Neuronal stem cell (in vitro differentiated cells): ENCODE results near the gene HARS2.

ENCODE experiments used
- DNase-seq: peaks from one replicate; pipeline ENCODE4 v3.0.0-alpha.2; 2013; ENCODE audit warnings: low spot score
- H2AFZ ChIP-seq: one replicate; pipeline ENCODE4 v1.6.1; 2013; ENCODE audit warnings: mild to moderate bottlenecking, low read length, inconsistent platforms
- H2AK5ac ChIP-seq: 2 replicates; pipeline ENCODE4 v1.6.1; 2013; ENCODE audit warnings: low read depth, mild to moderate bottlenecking, inconsistent platforms, low read length, moderate library complexity, mixed read lengths
- H2BK120ac ChIP-seq: 2 replicates; pipeline ENCODE4 v1.6.1; 2013; ENCODE audit warnings: low read depth, mild to moderate bottlenecking, inconsistent platforms, low read length, moderate library complexity, mixed read lengths
- H2BK12ac ChIP-seq: one replicate; pipeline ENCODE4 v1.6.1; 2013; ENCODE audit warnings: low read length, inconsistent platforms
- H2BK15ac ChIP-seq: 2 replicates; pipeline ENCODE4 v1.6.1; 2013; ENCODE audit warnings: mild to moderate bottlenecking, low read length, inconsistent platforms, mixed read lengths
- H2BK5ac ChIP-seq: one replicate; pipeline ENCODE4 v1.6.1; 2013; ENCODE audit warnings: inconsistent platforms, mild to moderate bottlenecking, low read length, moderate library complexity
- H3K14ac ChIP-seq: one replicate; pipeline ENCODE4 v1.6.1; 2013; ENCODE audit warnings: low read length, inconsistent platforms
- H3K18ac ChIP-seq: 2 replicates; pipeline ENCODE4 v1.6.1; 2013; ENCODE audit warnings: low read length, inconsistent platforms
- H3K23ac ChIP-seq: 2 replicates; pipeline ENCODE4 v1.6.1; 2013; ENCODE audit warnings: low read depth, mild to moderate bottlenecking, mixed read lengths, low read length, inconsistent platforms; ENCODE audit not compliant: poor library complexity
- H3K27ac ChIP-seq: replicated peaks from 3 replicates; pipeline ENCODE4 v1.5.1; 2013; ENCODE audit warnings: low read length, inconsistent platforms
- H3K27me3 ChIP-seq, 3 experiments: 2 replicates each; pipeline ENCODE4 v1.6.1; 2013; ENCODE audit warnings: low read length in 3 of 3, mild to moderate bottlenecking in 2 of 3, inconsistent platforms in 1 of 3, low read depth in 1 of 3, mixed read lengths in 1 of 3, moderate library complexity in 1 of 3; ENCODE audit not compliant: control insufficient read depth in 3 of 3, insufficient read depth in 3 of 3
- H3K36me3 ChIP-seq, 2 donors: replicated peaks in 1 of 2; 2 replicates each; pipeline ENCODE4 v1.6.1; 2013; ENCODE audit warnings: low read length in 2 of 2; ENCODE audit not compliant: control insufficient read depth in 2 of 2, insufficient read depth in 2 of 2
- H3K4ac ChIP-seq: 2 replicates; pipeline ENCODE4 v1.6.1; 2013; ENCODE audit warnings: inconsistent platforms, mild to moderate bottlenecking, low read length, moderate library complexity
- H3K4me1 ChIP-seq, 2 donors: 1 replicate in 1 of 2; 2 replicates in 1 of 2; pipeline ENCODE4 v1.6.1; 2013; ENCODE audit warnings: low read length in 2 of 2, low read depth in 1 of 2; ENCODE audit not compliant: control insufficient read depth in 2 of 2, insufficient read depth in 1 of 2
- H3K4me2 ChIP-seq: one replicate; pipeline ENCODE4 v1.6.1; 2013; ENCODE audit warnings: mild to moderate bottlenecking, low read length, inconsistent platforms; ENCODE audit not compliant: insufficient read depth, poor library complexity, severe bottlenecking
- H3K4me3 ChIP-seq, 2 donors: 2 replicates each; pipeline ENCODE4 v1.5.1; 2013; ENCODE audit warnings: low read length in 2 of 2, mild to moderate bottlenecking in 2 of 2, inconsistent platforms in 1 of 2, moderate library complexity in 1 of 2
- H3K79me1 ChIP-seq: one replicate; pipeline ENCODE4 v1.6.1; 2013; ENCODE audit warnings: low read depth, mild to moderate bottlenecking, inconsistent platforms, low read length, moderate library complexity
- H3K9ac ChIP-seq: one replicate; pipeline ENCODE4 v1.6.1; 2013; ENCODE audit warnings: mild to moderate bottlenecking, low read depth, low read length, inconsistent platforms; ENCODE audit not compliant: poor library complexity
- H3K9me3 ChIP-seq, 2 donors: replicated peaks in 1 of 2; 2 replicates each; pipeline versions ENCODE3 to v1.6.1; 2013; ENCODE audit warnings: low read length in 2 of 2, mild to moderate bottlenecking in 2 of 2, inconsistent platforms in 1 of 2, low read depth in 1 of 2, mixed read lengths in 1 of 2, moderate library complexity in 1 of 2; ENCODE audit not compliant: control insufficient read depth in 2 of 2, insufficient read depth in 1 of 2
- H4K8ac ChIP-seq: one replicate; pipeline ENCODE4 v1.6.1; 2013; ENCODE audit warnings: low read depth, mild to moderate bottlenecking, inconsistent platforms, low read length, moderate library complexity
- H4K91ac ChIP-seq: one replicate; pipeline ENCODE4 v1.6.1; 2013; ENCODE audit warnings: low read length, low read depth, mild to moderate bottlenecking, inconsistent platforms; ENCODE audit not compliant: poor library complexity
- WGBS, 2 donors: extraction: QIAGEN DNeasy Blood & Tissue Kit; methylation state at CpG; one replicate each; pipeline ENCODE4 v1.1.7; 2013; ENCODE audit warnings: missing lambda C conversion rate in 2 of 2, mixed read lengths in 1 of 2; ENCODE audit not compliant: insufficient read length in 2 of 2, insufficient replicate concordance in 1 of 2; ENCODE audit errors: extremely low coverage in 2 of 2; 5-methylcytosine and 5-hydroxymethylcytosine counted together

Gene HARS2

DNA sequence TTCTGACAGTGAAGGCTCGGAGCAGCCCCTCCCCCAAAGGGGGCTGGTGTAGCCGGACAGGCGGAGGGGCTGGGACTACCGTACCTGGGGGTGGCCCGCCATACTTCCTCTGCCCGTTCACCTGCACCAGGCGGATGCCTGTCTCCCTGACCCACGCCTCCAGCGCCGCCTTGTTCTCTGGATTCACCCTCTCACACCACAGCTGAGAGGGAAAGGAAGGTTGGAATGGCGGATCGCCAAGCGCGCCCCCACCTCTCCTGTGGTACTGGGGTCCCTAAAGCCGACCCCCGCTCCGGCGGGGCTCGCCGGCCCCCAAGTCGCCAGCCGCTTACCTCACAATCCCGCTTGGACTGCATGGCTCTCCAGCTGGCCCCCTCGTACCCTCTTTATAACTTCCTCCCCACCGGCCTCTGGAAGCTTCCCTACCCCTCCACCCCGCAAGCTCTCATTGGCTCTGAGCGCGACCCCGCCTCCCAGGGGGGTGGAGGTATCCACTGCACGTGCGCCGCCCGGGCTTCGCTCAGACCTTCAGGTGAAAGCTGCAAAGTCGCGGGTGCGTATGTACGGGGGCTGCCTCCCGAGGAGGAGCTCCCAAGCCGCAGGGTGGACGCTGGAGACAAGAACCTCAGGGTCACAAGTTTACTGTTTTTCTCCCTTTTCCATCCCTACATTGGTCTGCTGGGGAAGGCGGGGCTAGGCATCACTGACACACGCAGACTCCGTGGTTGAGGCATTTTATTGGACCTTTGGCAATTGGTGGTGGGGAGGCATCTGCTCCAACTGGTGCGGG, 17.9 kb upstream of the HARS2 start, which contains the start of gene DND1:
Gene DND1 (minus strand): TSS at position 390 of the 790 bp plus-strand sequence. CDS start 34 bp downstream, at position 356.
- no peak for DNase-seq
- H2BK12ac ChIP-seq: no peak within 1 kb of the TSS
- H3K9ac ChIP-seq: no peak within 1 kb of the TSS
- H2AFZ ChIP-seq: no peak within 1 kb of the TSS
- H3K4ac ChIP-seq: no peak within 1 kb of the TSS
- H3K14ac ChIP-seq: no peak within 1 kb of the TSS
- no peak within 1 kb of the TSS for H4K8ac ChIP-seq
- peak within 1 kb of the TSS; percentile 15 for H3K4me2 ChIP-seq
- no peak within 1 kb of the TSS for H3K27ac ChIP-seq
- H3K79me1 ChIP-seq: no peaks in the 10 kb centered on the region
- H3K18ac ChIP-seq: no peak within 1 kb of the TSS
- H2AK5ac ChIP-seq: no peak within 1 kb of the TSS
- no peak within 1 kb of the TSS for H3K23ac ChIP-seq
- peak within 1 kb of the TSS; percentile 43 for H2BK5ac ChIP-seq
- H3K4me3 ChIP-seq: peak within 1 kb of the TSS in 1 of 2 donors; percentile 25
- no peak within 1 kb of the TSS for H4K91ac ChIP-seq
- H3K9me3 ChIP-seq: no peaks in the 10 kb centered on the region
- no peak within 1 kb of the TSS for H2BK15ac ChIP-seq
- no CpG with 5 or more reads among the region's 45 CpGs for WGBS, 2 donors
- H3K27me3 ChIP-seq: no peaks in the 10 kb centered on the region
- H3K4me1 ChIP-seq: no peaks in the 10 kb centered on the region
- H3K36me3 ChIP-seq: peaks cover 53 to 92% of the 10 kb centered on the region in 2 donors
- H2BK120ac ChIP-seq: no peak within 1 kb of the TSS

- Histone ChIP-seq H3K36me3 (peaks cover 45 to 90% of the 10 kb centered on the region in 2 donors), H2BK120ac (no peak overlapping the region), H3K9me3 (no peaks in the 10 kb centered on the region), H3K4ac (no peak overlapping the region), H3K18ac (no peak overlapping the region), H4K91ac (no peak overlapping the region), H2AK5ac (no peak overlapping the region), H2AFZ (no peak overlapping the region), H3K27me3 (no peaks in the 10 kb centered on the region), H3K4me1 (no peaks in the 10 kb centered on the region), H2BK12ac (no peak overlapping the region), H2BK5ac (no peak overlapping the region), H3K9ac (no peak overlapping the region), H3K79me1 (no peaks in the 10 kb centered on the region), H4K8ac (no peak overlapping the region), H3K23ac (no peak overlapping the region), H3K27ac (no peak overlapping the region), H3K4me2 (no peak overlapping the region), H2BK15ac (no peak overlapping the region), H3K4me3 (no peak overlapping the region), H3K14ac (no peak overlapping the region)
- DNase-seq: no peak
- no CpG with 5 or more reads among the region's 2 CpGs for whole genome bisulfite sequencing, 2 donors
These were observed 17.0 kb upstream of the HARS2 start for GRCh38 chr5:140674211-140674610.

DNA sequence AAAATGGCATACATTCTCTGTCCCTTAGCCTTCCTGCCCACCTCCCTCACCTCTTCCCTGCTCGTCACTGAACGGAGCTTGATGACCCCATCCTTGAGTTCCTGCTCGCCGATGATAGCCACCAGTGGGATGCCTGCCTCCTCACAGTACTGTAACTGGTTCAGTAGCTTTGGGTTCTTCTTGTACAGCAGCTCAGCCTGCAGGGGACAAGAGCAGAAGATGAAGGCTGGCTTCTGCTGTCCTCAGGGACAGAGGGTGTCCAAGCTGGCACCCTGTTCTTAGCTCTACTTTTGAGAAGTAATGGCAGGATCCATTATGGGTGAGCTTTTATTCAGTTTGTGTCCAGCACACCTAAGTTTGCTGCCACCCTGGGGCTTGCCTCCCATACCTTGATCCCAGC, 16.6 kb upstream of the HARS2 start:
- Histone ChIP-seq H3K14ac (no peak overlapping the region), H3K4me2 (no peak overlapping the region), H2BK15ac (no peak overlapping the region), H3K79me1 (no peaks in the 10 kb centered on the region), H3K23ac (no peak overlapping the region), H3K4me1 (no peaks in the 10 kb centered on the region), H2BK5ac (no peak overlapping the region), H2BK120ac (no peak overlapping the region), H4K91ac (no peak overlapping the region), H3K27me3 (no peaks in the 10 kb centered on the region), H3K18ac (no peak overlapping the region), H4K8ac (no peak overlapping the region), H2BK12ac (no peak overlapping the region), H3K9ac (no peak overlapping the region), H3K4ac (no peak overlapping the region), H3K27ac (no peak overlapping the region), H2AK5ac (no peak overlapping the region), H3K36me3 (peaks cover 44 to 90% of the 10 kb centered on the region in 2 donors), H3K4me3 (no peak overlapping the region), H2AFZ (no peak overlapping the region), H3K9me3 (no peaks in the 10 kb centered on the region)
- DNase-seq: no peak
- no CpG with 5 or more reads among the region's 4 CpGs for WGBS, 2 donors

GRCh38 chr5:140677947-140678346, 13.3 kb upstream of the HARS2 start:
- H4K8ac ChIP-seq: no peak overlapping the region
- no peak overlapping the region for H2BK12ac ChIP-seq
- H2BK5ac ChIP-seq: no peak overlapping the region
- H4K91ac ChIP-seq: no peak overlapping the region
- H3K14ac ChIP-seq: no peak overlapping the region
- H2AK5ac ChIP-seq: no peak overlapping the region
- no peaks in the 10 kb centered on the region for H3K79me1 ChIP-seq
- no peaks in the 10 kb centered on the region for H3K27me3 ChIP-seq
- no peak overlapping the region for H3K4me2 ChIP-seq
- H3K18ac ChIP-seq: no peak overlapping the region
- H3K36me3 ChIP-seq: peaks cover 44 to 93% of the 10 kb centered on the region in 2 donors
- H3K4me1 ChIP-seq: no peaks in the 10 kb centered on the region
- DNase-seq: no peak
- H3K9me3 ChIP-seq: no peaks in the 10 kb centered on the region
- no peak overlapping the region for H3K4ac ChIP-seq
- H2AFZ ChIP-seq: no peak overlapping the region
- no peak overlapping the region for H3K9ac ChIP-seq
- WGBS, 2 donors: no CpG with 5 or more reads among the region's 3 CpGs
- H3K27ac ChIP-seq: no peak overlapping the region
- H2BK15ac ChIP-seq: no peak overlapping the region
- no peak overlapping the region for H3K4me3 ChIP-seq
- H2BK120ac ChIP-seq: no peak overlapping the region
- no peak overlapping the region for H3K23ac ChIP-seq
